Loucy (cell line): ENCODE measurements around the gene ACOT13.

ENCODE experiments used
- CTCF ChIP-seq: fragments of 200-600 bp; sonication (generic); conservative IDR thresholded peaks from 2 replicates; pipeline ENCODE4 v1.5.1; 2014; ENCODE audit warnings: mild to moderate bottlenecking, antibody characterized with exemption, low read length
- EZH2phosphoT487 ChIP-seq: fragments of 200-600 bp; IDR thresholded peaks from 2 replicates; pipeline ENCODE4 v1.6.1; 2018; ENCODE audit warnings: antibody characterized with exemption, mild to moderate bottlenecking, moderate library complexity, borderline replicate concordance

GRCh38 chr6:24694198-24694597 is 27.3 kb downstream of the ACOT13 start:
- TF ChIP-seq CTCF, result no peak
- no peak for TF ChIP-seq EZH2phosphoT487
